AG09309 (cell line): ENCODE results near the gene MAS1.

Experiments used
- DNase-seq: peaks from one replicate; pipeline ENCODE4 v3.0.0-alpha.2; 2010; ENCODE audit warnings: low read depth
- H3K4me3 ChIP-seq: 2 replicates; pipeline ENCODE4 v1.5.1; 2011; ENCODE audit warnings: mild to moderate bottlenecking, low read depth, low read length, moderate library complexity; ENCODE audit not compliant: control insufficient read depth
- CTCF ChIP-seq: IDR thresholded peaks from 2 replicates; pipeline ENCODE4 v1.5.1; 2011; ENCODE audit warnings: mild to moderate bottlenecking, low read depth, low read length, inconsistent platforms; ENCODE audit not compliant: insufficient read depth, control insufficient read depth; ENCODE audit errors: missing control alignments

Gene MAS1

GRCh38 chr6:159887761-159888160 is 3.0 kb upstream of the MAS1 start:
- H3K4me3 ChIP-seq, result no peak overlapping the region
- no peak for DNase-seq
- TF ChIP-seq CTCF, result no peak

DNA sequence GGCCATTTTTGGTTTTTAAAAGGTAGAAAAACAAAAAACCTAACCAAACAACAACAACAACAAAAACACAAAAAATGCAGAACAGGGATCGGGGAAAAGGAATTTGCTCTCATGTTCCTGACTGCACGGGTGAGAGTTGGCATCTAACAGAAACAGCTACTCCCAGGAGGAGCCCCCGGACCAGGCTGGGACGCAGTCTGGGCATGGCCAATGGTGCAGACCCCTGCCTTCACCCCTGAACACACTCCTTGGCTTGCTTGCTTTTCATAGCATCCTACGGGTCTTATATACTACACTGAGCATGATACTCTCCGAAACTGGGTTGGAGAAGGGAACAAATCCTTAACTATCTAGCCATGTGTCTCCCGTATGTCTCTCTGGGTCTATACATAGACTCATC is 587 bp upstream of the MAS1 start:
- TF ChIP-seq CTCF, result no peak
- no peak for DNase-seq

GRCh38 chr6:159892053-159892452 is 1.3 kb downstream of the MAS1 start:
- no peak for DNase-seq
- no peak overlapping the region for H3K4me3 ChIP-seq
- TF ChIP-seq CTCF, result no peak

More for the DNA sequence above, 587 bp upstream of the MAS1 start:
- H3K4me3 ChIP-seq, result no peak overlapping the region

DNA sequence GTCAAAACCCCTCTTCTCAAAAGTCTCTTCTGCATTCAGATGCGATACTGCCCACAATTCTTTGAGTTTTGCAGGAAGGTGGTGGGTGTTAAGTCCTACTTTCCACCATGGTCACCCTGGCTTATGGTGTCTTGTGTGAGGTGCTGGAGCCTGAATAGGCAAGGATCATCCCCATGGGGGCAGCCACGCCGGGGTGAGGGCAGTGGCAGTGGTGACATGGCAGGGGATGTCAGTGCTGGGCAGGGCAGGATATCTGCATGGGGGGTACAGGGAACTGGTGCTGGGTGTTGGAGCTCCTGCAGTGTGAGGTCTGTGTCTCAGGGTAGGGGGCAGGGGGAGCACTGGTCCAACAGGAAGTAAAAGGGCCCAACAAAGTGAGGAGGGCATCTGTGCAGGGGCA is 2.3 kb downstream of the MAS1 start:
- no peak for DNase-seq
- TF ChIP-seq CTCF, result no peak
- no peak overlapping the region for H3K4me3 ChIP-seq

DNA sequence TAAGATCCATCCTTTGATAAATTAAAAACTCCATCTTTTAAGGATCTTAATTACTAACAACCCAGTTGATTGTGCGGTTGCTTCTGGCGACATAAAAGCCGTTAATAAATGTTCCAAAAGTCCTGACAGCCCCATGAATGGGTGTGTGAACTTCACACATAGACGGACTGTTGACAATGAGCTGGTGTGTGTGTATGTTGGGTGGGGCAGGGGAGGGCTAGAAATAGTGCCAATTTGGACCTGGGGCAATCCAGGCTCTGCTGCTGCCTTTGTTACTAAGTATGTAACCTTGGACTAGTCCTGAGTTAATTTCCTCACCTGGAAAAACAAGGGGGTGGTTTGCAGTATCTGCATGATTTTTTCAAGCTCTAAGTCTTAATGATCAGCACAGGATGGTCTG is 4.2 kb downstream of the MAS1 start:
- TF ChIP-seq CTCF, result no peak
- DNase-seq, result no peak
- H3K4me3 ChIP-seq, result no peak overlapping the region

GRCh38 chr6:159897603-159898002 is 6.8 kb downstream of the MAS1 start:
- no peak for TF ChIP-seq CTCF
- no peak for DNase-seq
- no peak overlapping the region for H3K4me3 ChIP-seq

DNA sequence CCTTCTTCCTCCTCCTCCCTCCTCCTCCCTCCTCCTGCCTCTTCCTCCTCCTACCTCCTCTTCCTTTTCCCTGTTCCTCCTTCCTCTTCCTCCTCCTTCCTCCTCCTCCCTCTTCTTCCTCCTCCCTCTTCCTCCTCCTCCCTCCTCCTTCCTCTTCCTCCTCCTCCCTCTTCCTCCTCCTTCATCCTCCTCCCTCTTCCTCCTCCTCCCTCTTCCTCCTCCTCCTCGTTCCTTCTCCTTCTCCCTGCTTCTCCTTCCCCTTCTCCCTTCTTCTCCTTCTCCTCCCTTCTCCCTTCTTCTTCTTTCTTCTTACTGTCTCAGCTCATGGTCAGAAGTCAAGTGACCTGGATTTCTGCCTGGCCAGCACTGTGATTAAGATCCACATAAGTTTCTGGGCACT is 7.7 kb downstream of the MAS1 start:
- no peak overlapping the region for H3K4me3 ChIP-seq
- no peak for DNase-seq
- TF ChIP-seq CTCF, result no peak
